Myocyte (in vitro differentiated cells): ENCODE data around the gene FSD2. TPM values are rescaled to one million over a fixed set of nuclear protein-coding genes. Genes with fewer than 3 reads are reported as not detected.

Source experiments
- DNase-seq: peaks from one replicate; pipeline ENCODE4 v3.0.0-alpha.2; 2012; ENCODE audit warnings: low read depth
- total RNA-seq: library from RNA; depleted of rRNA; stranded (reverse); fragments of >200 nt; gene quantifications from 2 replicates; pipeline ENCODE4 v1.2.3, GENCODE V29; 2014

FSD2 gene
- total RNA-seq, 1 donor from 2014 or later, result 2.7 TPM

DNA sequence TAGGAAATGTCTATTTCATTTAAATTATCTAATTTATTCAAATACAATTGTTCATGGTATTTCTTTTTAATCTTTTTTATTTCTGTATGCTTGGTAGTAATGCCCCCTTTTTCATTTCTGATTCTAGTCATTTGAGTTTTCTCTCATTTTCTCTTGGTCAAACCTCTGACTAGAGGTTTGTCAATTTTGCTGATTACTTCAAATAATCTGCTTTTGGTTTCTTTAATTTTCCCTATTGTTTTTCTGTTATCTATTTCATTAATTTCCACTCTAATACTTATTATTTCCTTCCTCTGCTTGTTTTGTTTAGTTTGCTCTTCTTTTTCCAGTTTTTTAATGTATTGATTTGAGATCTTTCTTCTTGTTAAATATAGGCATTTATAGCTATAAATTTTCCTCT lies 12.1 kb downstream of the FSD2 start:
- no peak for DNase-seq

DNA sequence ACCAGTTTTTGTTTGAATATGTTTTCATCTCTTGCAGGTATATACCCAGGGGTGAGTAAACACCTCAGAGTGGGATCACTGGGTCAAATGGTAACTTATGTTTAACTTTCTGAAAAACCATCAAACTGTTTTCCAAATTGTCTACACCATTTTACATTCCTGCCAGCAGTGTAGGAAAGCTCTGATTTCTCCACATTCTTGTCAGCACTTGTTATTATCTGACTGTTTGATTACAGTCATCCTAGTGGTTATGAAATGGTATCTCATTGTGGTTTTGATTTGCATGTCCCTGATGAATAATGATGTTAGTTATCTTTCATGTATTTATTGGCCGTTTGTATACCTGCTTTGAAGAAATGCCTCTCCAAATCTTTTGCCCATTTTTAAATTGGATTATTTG lies 13.8 kb downstream of the FSD2 start:
- DNase-seq, result no peak

DNA sequence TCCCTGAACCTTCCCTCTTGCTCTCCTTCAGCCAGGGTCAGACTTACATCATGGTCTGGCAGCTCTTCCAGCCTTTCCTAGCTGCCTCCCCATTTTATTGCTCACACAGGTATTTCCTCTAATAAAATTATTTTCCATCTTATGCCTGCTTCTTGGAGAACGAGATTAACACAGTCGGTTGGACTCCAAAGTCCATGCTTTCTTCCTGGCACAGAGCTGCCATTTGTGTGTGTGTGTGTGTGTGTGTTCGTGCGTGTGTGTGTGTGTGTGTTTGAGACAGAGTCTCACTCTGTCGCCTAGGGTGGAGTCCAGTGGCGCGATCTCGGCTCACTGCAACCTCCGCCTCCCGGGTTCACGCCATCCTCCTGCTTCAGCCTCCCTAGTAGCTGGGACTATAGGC lies 15.5 kb downstream of the FSD2 start:
- no peak for DNase-seq

DNA sequence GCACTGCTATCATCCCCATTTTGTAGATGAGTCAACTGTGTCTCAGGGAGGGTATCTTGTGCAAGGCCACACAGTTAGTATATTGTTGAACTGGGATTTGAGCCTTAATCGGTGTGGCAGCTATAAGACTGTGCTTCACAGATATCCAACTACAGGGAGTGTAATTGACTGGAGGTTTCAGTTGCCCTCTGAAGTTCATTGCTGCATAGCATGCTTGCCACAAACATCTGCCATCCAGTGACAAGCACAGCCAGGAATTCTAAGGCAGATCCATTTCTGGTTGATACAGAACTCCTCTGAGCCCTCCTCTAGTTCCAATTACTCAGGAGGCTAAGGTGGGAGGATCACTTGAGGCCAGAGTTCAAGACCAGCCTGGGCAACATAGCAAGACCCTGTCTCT lies 16.4 kb downstream of the FSD2 start:
- peak; percentile 86 for DNase-seq

DNA sequence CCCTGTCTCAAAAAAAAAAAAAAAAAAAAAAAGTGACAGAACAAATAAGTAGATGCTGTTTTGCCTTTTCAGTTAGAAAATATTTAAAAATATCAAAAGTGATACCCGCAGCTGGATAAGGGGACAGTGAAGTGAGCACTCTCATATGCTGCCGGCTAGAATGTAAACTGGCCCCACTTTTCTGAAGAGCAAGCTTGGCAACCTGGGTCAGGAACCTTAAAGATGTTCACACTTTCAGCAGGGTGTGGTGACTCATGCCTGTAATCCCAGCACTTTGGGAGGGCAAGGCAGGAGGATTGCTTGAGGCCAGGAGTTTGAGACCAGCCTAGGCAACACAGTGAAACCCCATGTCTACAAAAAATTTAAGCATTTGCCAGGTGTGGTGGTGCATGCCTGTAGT lies 17.4 kb downstream of the FSD2 start:
- DNase-seq, result no peak

DNA sequence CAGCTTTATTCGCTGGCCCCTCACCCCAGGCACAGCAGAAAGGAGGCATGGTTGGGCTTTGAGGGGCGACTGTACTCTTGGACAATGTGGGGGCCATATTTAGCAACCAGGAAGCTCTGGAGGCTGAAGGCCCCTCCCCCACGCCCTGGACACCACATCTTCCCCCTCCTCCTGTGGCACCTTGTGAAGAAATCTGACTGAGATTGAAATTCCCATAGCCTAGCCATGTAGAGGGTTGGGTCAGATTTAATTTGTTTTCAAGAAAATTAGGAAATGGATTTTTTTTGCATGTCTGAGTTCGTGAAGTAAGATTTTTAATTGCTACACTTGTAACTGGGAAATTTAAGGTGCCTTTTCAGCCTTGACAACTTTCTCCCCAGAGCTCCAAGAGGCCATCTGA lies 24.5 kb downstream of the FSD2 start:
- no peak for DNase-seq

DNA sequence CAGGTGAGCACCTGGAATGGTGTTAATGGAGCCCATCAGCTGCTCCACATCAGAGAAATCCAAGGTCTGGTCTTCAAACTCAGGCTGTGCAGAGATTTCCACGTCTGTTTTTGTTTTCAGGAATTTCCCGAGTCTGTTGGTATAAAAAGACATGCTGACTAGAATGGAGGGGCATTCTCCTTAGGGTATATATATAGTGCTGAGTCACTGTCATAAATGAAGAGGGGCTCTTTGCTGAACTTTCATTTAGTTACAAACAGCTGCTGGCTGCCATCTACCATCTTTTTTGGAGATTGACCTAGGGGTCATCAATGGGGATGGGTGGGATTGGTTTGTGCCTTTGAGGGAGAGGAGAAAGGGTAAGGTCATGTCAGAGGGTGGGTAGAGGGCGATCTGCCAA lies 27.1 kb downstream of the FSD2 start:
- no peak for DNase-seq

DNA sequence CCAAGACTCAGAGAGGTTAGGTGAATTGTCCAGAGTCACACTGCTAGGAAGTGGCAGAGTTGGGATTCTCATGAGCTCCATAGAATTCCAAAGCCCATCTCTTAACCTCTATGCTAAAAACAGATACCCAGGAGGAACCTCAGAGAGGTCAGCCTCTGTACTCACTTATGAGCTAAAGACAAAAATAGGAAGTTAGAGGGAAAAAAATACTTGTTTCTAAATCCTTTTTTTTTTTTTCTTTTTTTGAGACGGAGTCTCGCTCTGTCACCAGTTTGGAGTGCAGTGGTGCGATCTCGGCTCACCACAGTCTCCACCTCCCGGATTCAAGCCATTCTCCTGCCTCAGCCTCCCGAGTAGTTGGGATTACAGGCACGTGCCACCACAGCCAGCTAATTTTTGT lies 31.4 kb downstream of the FSD2 start:
- DNase-seq, result no peak

DNA sequence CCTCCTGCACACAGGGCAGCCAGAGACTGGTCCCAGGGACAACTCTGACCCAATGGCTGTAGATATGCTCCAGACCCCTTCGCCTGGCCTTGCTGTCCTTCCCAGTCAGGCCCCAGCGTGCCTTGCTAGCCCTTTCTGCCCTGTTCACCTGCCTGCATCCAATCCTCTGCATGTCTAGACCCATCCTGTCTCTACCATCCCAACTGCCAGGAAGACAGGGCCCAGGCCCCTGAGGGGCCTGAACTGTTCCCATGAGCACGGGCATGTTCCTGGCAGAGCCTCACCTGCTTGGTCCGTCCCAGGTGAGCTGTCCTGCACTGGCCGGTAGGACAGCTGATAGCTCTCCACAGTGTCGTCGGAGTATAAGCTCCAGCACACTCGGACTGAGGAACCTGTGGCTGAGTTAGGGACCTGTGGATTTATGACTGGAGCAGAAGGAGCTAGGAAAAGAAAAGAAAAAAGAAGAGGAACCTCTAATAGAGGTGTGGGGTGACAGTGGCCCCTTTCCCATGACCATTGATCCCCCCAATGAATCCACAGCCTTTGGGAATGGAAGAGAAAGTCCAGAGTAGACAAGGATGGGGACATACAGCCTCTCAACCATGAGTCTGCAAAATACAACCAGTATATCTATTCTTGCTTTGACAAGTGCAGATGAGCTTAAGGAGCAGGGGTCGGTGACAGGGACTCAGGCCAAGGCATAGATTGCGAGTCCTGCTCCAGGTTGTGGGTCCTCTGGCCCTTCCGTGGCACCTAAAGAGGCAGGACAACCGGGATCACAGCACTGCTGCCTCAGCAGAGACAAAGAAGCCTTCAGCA lies 33.9 kb downstream of the FSD2 start:
- DNase-seq, result no peak

DNA sequence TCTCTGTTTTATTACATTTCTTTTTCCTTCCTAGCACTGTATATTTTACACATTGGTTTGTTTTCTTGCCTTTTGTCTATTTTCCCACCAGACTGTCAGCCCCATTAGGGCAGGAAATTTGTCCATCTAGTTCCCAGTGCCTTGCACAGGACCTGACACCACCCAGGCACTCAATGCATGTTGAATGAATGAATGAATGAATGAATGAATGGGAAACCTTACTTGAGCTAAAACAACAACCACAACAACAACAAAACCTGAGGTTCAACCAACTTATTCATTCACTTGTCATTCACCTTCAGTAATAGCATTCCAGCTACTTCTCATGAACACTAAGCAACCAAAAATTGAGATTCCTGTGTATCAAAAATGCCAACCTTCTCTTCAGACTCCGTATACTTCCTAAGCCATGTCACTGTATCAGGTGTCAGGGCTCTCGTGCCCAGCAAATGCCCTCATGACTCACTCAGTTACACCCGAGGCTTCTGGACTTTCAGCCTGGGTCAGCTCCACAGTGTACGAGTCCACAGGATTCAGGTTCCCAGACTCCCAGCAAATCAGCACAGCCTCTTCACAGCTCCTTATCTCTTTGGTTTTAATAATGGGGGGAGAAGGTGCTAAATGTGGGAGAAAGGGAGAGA lies 37.3 kb downstream of the FSD2 start:
- DNase-seq, result peak; percentile 75

DNA sequence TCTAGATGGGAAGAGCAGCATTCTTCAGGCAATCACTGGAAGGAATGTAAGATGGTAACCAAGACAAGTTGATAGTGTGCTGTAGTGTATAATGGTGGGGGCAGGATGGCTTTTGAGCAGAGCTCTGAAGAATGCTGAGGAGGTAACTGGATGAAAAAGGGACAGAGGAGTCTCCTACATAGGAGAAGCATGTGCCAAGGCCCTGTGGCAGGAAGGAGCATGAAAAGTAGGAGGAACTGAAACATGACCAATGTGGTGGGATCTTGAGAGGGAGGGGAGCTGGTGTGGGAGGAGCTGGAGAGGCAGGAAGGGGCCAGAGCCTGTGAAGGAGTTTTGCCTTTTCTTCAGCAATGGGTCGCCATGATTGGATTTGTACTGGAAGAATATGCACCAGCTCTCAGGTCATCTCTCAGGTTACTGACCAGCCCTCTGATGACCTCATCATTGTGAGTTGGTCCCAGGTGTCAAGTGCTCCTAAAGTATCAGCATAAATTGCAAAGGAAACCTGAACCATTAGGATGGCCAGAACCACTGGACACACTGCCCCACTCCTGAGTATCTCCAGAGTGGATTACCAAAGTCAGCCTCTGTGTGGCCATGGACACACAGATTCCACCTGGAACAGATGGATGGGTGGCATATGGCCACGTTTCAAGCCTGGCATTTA lies 38.6 kb downstream of the FSD2 start:
- DNase-seq, result no peak

DNA sequence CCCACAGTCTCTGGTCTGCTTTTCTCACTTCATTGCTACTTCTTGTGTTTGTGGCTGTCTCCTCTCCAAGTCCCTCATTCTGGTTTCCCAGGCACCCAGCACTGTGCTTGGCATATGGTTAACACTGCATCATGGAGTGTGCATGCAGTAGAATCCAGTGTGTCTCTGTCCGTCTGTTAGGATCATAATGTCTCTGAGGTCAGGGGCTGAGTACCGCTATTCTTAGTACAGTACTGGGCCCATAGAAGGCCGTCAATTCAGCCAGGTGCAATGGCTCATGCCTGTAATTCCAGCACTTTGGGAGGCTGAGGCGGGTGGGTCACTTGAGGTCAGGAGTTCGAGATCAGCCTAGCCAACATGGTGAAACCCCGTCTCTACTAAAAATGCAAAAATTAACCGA lies 39.7 kb downstream of the FSD2 start:
- DNase-seq, result peak; percentile 47

DNA sequence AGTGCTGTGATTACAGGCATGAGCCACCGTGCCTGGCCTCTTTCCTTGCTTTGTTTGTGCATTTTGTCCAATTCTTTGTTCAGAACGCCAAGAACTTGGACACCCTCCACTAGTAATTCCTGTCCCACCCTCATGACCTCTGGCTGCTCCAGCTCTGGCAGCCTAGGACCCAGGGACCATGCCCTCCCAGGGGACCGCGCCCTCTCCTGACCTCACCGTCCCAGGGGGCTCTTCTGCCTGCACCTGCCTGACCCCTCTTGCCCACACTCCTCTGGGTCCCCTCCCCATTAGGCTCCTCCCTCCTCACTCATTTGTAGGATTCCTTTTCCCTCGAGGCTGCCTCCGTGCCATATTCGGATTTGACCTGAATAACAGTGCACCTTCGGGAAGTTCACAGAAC lies 41.1 kb downstream of the FSD2 start:
- no peak for DNase-seq

DNA sequence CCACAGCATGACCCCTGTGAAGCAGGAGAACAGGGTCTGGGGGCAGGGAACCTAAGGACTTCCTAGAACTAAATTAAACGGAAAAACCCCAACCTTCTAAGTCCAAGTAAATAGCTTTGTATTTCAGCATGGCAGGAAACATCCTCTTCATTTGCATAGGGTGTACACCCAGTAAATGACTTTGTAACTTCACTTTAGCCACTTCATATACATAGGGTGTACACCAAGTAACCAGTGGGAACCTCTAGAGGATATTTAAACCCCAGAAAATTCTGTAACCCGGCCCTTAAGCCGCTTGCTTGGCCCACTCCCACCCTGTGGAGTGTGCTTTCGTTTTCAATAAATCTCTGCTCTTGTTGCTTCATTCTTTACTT lies 41.8 kb downstream of the FSD2 start:
- DNase-seq, result no peak

DNA sequence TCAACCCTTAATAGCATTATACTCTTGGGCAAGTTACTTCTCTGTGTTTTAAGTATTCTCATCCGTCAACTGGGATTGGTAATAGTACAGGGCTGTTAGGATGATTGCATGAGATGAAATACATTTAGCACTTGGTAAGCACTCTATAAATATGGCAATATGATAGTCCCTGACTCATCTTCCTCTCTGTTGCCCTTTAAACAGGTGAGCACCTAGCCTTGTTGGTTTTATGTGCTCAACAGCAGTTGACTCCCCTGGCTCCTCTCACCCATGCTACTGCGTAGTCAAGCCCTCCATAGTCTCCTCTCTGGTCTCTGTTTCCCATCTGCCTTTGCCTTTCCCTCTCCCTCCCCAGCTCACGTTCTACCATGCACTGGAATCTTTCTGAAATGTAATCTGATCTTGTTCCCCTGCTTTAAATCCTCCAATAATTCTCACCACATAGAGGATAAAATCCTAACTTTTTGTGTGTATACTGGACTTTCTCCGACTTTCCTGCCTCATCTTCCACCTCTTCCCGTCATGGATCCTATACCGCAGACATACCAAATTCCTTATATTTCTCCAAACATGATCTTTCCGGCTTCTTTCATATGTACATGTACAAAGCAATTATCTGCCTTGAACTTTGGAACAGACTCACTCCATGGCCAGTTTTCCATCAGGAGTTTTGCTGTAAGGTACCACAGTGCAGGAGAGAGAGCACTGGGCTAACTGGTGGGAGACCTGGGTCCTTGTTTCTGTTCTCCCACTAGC lies 42.3 kb downstream of the FSD2 start:
- DNase-seq, result peak; percentile 59

DNA sequence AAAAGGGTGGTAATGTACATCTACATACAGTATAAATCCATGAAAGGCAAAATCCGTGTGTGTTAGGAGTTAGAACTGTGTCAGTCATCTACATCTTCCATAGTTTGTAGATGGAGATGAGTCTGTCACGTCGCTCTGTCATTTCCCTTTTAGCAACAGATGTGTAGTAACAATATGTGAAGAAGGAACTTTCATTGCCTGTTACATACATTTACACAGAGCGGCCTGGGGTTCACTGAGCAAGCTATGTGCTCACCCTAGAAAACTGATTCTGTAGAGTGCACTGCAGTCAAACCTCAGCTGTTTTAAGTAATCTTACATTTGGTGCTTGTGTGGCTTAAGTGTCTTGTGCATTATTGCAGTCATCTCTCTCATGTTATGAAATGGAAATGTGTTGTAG lies 54.6 kb downstream of the FSD2 start:
- DNase-seq, result no peak

DNA sequence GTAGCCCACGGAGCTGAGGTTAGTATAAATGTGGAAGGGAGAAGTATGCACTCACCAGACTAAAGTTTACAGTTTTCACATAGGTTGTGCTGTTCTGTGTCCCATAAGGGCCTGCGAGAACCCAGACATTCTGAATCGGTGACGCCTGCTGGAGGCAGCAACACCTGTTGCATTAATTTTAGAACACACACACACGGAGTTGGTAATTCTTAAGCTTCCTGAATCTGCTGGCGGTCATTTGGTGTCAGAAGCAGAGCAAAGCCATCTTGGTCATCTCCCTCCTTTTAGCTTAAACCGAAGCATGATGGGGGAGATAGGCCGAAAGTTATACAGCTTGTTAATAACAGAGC lies 55.1 kb downstream of the FSD2 start:
- DNase-seq, result peak; percentile 87

DNA sequence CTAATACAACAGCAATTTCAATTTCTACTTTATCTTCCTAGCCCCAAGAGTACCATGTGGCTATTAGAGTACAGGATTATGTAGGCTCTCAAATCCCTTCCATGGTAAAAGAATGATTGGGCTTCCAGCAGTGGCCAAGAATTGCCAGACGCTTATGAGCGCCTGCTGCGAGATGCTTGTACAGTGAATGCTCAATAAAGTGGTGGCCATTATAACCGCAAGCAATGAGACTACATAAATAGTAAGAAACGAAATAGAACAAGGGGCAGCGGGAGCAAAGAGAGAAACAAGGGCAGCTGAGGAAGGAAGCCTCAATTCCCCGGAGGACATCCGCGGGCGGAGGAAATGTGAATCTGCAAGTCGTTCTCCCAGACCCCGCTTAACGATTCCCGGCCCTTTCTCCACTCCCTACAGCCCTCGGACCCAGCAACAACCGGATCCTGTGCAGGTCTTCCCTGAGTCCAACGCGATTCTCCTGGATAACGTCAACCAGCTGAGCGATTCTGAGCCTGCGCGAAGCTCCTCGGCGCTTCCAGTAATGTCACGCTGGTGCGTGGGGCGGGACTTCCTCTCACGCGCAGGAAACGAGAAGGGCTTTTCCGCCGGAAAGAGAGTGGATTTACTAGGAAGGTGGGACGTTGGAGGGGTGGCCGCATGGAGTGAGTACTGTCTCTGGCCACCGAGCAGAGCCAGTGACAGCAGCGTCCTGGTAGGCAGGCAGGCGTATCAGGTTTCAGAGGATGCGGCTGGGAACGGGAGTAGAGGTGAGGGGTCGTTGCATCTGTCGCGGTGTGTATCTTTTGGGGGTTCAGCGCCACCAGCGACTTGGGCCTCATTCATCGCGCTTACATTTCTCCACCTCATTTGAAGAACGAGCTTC lies 55.7 kb downstream of the FSD2 start:
- peak; percentile 98 for DNase-seq

DNA sequence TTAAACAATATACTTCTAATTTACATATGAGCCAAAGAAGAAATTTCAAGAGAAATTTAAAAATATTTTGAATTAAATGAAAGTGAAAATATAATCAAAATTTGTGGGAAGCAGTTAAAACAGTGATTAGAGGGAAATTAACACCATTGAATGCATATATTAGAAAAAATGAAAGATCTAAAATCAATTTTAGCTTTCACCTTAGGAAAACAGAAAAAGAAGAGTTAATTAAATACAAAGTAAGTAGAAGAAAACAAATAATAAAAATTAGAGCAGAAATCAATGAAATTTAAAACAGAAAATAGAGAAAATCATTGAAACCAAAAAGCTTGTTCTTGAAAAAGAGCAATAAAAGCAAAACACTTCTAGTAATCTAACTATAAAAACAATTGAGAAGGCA lies 57.6 kb downstream of the FSD2 start:
- no peak for DNase-seq

DNA sequence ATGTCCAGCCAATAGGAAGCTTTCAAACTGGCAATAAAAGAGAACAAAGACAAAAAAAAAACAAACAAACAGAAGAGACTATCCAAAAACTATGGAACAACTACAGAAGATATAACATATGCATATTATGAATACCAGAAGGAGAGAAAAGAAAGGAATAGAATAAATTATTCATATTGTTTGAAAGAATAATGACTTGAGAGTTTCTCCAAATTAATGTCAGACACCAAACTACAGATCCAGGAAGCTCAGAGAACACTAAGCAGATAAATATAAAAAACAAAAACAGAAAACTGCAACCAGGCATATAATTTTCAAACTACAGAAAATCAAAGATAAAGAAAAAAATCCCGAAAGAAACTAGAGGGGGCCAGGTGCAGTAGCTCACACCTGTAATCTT lies 62.1 kb downstream of the FSD2 start:
- no peak for DNase-seq

DNA sequence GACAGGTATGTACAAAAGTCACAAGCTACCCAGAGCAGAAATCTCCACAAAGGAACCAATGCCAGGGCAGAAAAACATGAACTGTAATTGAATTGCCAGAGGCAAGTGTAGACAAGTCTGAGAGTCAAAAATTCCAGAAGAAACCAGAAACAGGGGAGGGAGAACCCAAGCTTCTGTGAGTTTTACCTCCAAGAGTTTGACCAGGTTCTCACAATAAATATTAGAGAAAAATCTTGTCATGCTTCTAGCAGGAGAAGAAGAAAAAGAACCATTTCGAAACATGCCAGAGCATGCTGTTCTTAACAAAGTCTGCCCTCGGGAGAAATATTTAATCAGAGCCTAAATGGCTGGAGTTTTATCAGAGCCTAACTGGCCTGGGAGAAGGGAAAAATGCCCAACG lies 63.7 kb downstream of the FSD2 start:
- no peak for DNase-seq
